DND-41 (cell line): ENCODE data around the gene TTLL10.

Source experiments
- CTCF ChIP-seq: IDR thresholded peaks from 2 replicates; pipeline ENCODE4 v1.5.1; 2012; ENCODE audit warnings: borderline replicate concordance, low read length, moderate library complexity, mild to moderate bottlenecking; ENCODE audit not compliant: poor library complexity, severe bottlenecking; ENCODE audit errors: extremely low read depth
- EZH2 ChIP-seq: IDR thresholded peaks from 3 replicates; pipeline ENCODE4 v1.6.1; 2012; ENCODE audit warnings: borderline replicate concordance, low read depth, mild to moderate bottlenecking, moderate library complexity, low read length, inconsistent platforms; ENCODE audit not compliant: severe bottlenecking

- no peak for TF ChIP-seq CTCF
- TF ChIP-seq EZH2: no peak
These were observed 39.2 kb upstream of the TTLL10 start for GRCh38 chr1:1134300-1134970.
